ENCODE results near the gene BANK1. TPM values are rescaled to one million over a fixed set of nuclear protein-coding genes. Genes with fewer than 3 reads are reported as not detected.
A peak's percentile ranks its signal among the peaks of the same experiment; 100 is the strongest.

The BANK1 gene
- total and polyA plus RNA-seq, 4 experiments from 2014 or later: 0.11 to 4.6 TPM; not detected in 2

GRCh38 chr4:102022343-102022742, 231.8 kb downstream of the BANK1 start:
- CTCF ChIA-PET (ENCODE audit: partially characterized antibody): no interaction called here
- no peak overlapping the region for H3K4me3 Mint-ChIP-seq
- Histone ChIP-seq H3K27me3 (ENCODE audit: insufficient read depth, low read length) (no peaks in the 10 kb centered on the region), H3K9me3 (ENCODE audit: control insufficient read depth in 1 of 2, low read length in 2 of 2) (no peaks in the 10 kb centered on the region), H3K4me3 (ENCODE audit: low read length in 2 of 2) (no peak overlapping the region), H3K27ac (ENCODE audit: low read depth, low read length) (no peak overlapping the region), H3K36me3 (ENCODE audit: insufficient read depth, low read length) (no peaks in the 10 kb centered on the region), H3K4me1 (ENCODE audit: insufficient read depth, low read length) (no peaks in the 10 kb centered on the region)
- no peaks in the 10 kb centered on the region for H3K4me1 Mint-ChIP-seq
- peaks cover 0 to 2% (median 0%) of the 10 kb centered on the region in 8 donors for H3K9me3 Mint-ChIP-seq
- intact Hi-C loops (cut with micrococcal nuclease): no loop called here
- POLR2A ChIA-PET (ENCODE audit: partially characterized antibody): no interaction called here
- H3K27ac Mint-ChIP-seq: no peak overlapping the region
- peaks cover 0 to 6% of the 10 kb centered on the region in 2 donors for H3K27me3 Mint-ChIP-seq
- H3K36me3 Mint-ChIP-seq: no peaks in the 10 kb centered on the region
- no peak for DNase-seq

GRCh38 chr4:102027961-102028360, 237.4 kb downstream of the BANK1 start:
- no peak for DNase-seq

GRCh38 chr4:102031406-102031805, 240.9 kb downstream of the BANK1 start:
- Mint-ChIP-seq H3K27ac (no peak overlapping the region), H3K4me1 (no peaks in the 10 kb centered on the region), H3K27me3 (peaks cover 0 to 2% of the 10 kb centered on the region in 2 donors), H3K36me3 (no peaks in the 10 kb centered on the region), H3K4me3 (no peak overlapping the region), H3K9me3 (peaks cover 0 to 9% (median 4%) of the 10 kb centered on the region in 8 donors)
- no peaks in the 10 kb centered on the region for H3K9me3 ChIP-seq (ENCODE audit: control insufficient read depth in 1 of 2, low read length in 2 of 2)
- H3K36me3 ChIP-seq (ENCODE audit: insufficient read depth, low read length): no peaks in the 10 kb centered on the region
- no peaks in the 10 kb centered on the region for H3K27me3 ChIP-seq (ENCODE audit: insufficient read depth, low read length)
- ChIA-PET CTCF (ENCODE audit: partially characterized antibody) (no interaction called here), POLR2A (ENCODE audit: partially characterized antibody) (no interaction called here)
- no peak for DNase-seq
- H3K4me1 ChIP-seq (ENCODE audit: insufficient read depth, low read length): no peaks in the 10 kb centered on the region
- no peak overlapping the region for H3K27ac ChIP-seq (ENCODE audit: low read depth, low read length)
- intact Hi-C loops (cut with micrococcal nuclease): no loop called here
- H3K4me3 ChIP-seq (ENCODE audit: low read length in 2 of 2): no peak overlapping the region

More at GRCh38 chr4:102027961-102028360, 237.4 kb downstream of the BANK1 start:
- H3K36me3 ChIP-seq (ENCODE audit: insufficient read depth, low read length): no peaks in the 10 kb centered on the region
- no peaks in the 10 kb centered on the region for H3K9me3 ChIP-seq (ENCODE audit: control insufficient read depth in 1 of 2, low read length in 2 of 2)
- H3K27ac ChIP-seq (ENCODE audit: low read depth, low read length): no peak overlapping the region
- H3K27ac Mint-ChIP-seq: no peak overlapping the region
- CTCF ChIA-PET (ENCODE audit: partially characterized antibody): no interaction called here
- H3K36me3 Mint-ChIP-seq: no peaks in the 10 kb centered on the region
- H3K4me1 ChIP-seq (ENCODE audit: insufficient read depth, low read length): no peaks in the 10 kb centered on the region
- intact Hi-C loops (cut with micrococcal nuclease): no loop called here
- POLR2A ChIA-PET (ENCODE audit: partially characterized antibody): no interaction called here
- H3K9me3 Mint-ChIP-seq: peaks cover 0 to 8% (median 3%) of the 10 kb centered on the region in 8 donors
- H3K4me3 Mint-ChIP-seq: no peak overlapping the region
- no peaks in the 10 kb centered on the region for H3K27me3 ChIP-seq (ENCODE audit: insufficient read depth, low read length)
- no peak overlapping the region for H3K4me3 ChIP-seq (ENCODE audit: low read length in 2 of 2)
- H3K4me1 Mint-ChIP-seq: no peaks in the 10 kb centered on the region
- peaks cover 0 to 6% of the 10 kb centered on the region in 2 donors for H3K27me3 Mint-ChIP-seq

GRCh38 chr4:102036016-102036415, 245.5 kb downstream of the BANK1 start:
- Histone ChIP-seq H3K4me3 (ENCODE audit: low read length in 2 of 2) (no peak overlapping the region), H3K27me3 (ENCODE audit: insufficient read depth, low read length) (no peaks in the 10 kb centered on the region), H3K4me1 (ENCODE audit: insufficient read depth, low read length) (no peaks in the 10 kb centered on the region), H3K36me3 (ENCODE audit: insufficient read depth, low read length) (no peaks in the 10 kb centered on the region), H3K27ac (ENCODE audit: low read depth, low read length) (no peak overlapping the region), H3K9me3 (ENCODE audit: control insufficient read depth in 1 of 2, low read length in 2 of 2) (no peaks in the 10 kb centered on the region)
- ChIA-PET POLR2A (ENCODE audit: partially characterized antibody) (no interaction called here), CTCF (ENCODE audit: partially characterized antibody) (no interaction called here)
- H3K4me3 Mint-ChIP-seq: no peak overlapping the region
- no peaks in the 10 kb centered on the region for H3K36me3 Mint-ChIP-seq
- no peaks in the 10 kb centered on the region for H3K27me3 Mint-ChIP-seq
- peaks cover 0 to 5% (median 2%) of the 10 kb centered on the region in 4 donors for H3K4me1 Mint-ChIP-seq
- intact Hi-C loops (cut with micrococcal nuclease): no loop called here
- DNase-seq: no peak
- no peak overlapping the region for H3K27ac Mint-ChIP-seq
- peaks cover 0 to 6% (median 2%) of the 10 kb centered on the region in 8 donors for H3K9me3 Mint-ChIP-seq

GRCh38 chr4:102036619-102037376, 246.3 kb downstream of the BANK1 start:
- peaks cover 0 to 3% (median 0%) of the 10 kb centered on the region in 8 donors for H3K9me3 Mint-ChIP-seq
- no peaks in the 10 kb centered on the region for H3K27me3 ChIP-seq (ENCODE audit: insufficient read depth, low read length)
- DNase-seq: no peak
- H3K36me3 Mint-ChIP-seq: no peaks in the 10 kb centered on the region
- H3K4me3 ChIP-seq (ENCODE audit: low read length in 2 of 2): no peak overlapping the region
- H3K36me3 ChIP-seq (ENCODE audit: insufficient read depth, low read length): no peaks in the 10 kb centered on the region
- no peaks in the 10 kb centered on the region for H3K4me1 ChIP-seq (ENCODE audit: insufficient read depth, low read length)
- H3K27me3 Mint-ChIP-seq: no peaks in the 10 kb centered on the region
- H3K4me3 Mint-ChIP-seq: peak overlapping the region in 1 of 8 donors; percentile 32
- H3K27ac Mint-ChIP-seq: no peak overlapping the region
- POLR2A ChIA-PET (ENCODE audit: partially characterized antibody): no interaction called here
- H3K4me1 Mint-ChIP-seq: peaks cover 0 to 5% (median 2%) of the 10 kb centered on the region in 4 donors
- no peak overlapping the region for H3K27ac ChIP-seq (ENCODE audit: low read depth, low read length)
- no peaks in the 10 kb centered on the region for H3K9me3 ChIP-seq (ENCODE audit: control insufficient read depth in 1 of 2, low read length in 2 of 2)
- intact Hi-C loops (cut with micrococcal nuclease): no loop called here
- CTCF ChIA-PET (ENCODE audit: partially characterized antibody): no interaction called here

- Histone ChIP-seq H3K36me3 (ENCODE audit: insufficient read depth, low read length) (no peaks in the 10 kb centered on the region), H3K9me3 (ENCODE audit: control insufficient read depth in 1 of 2, low read length in 2 of 2) (no peaks in the 10 kb centered on the region), H3K27ac (ENCODE audit: low read depth, low read length) (no peak overlapping the region), H3K4me1 (ENCODE audit: insufficient read depth, low read length) (no peaks in the 10 kb centered on the region), H3K4me3 (ENCODE audit: low read length in 2 of 2) (no peak overlapping the region), H3K27me3 (ENCODE audit: insufficient read depth, low read length) (no peaks in the 10 kb centered on the region)
- no peak for DNase-seq
- no peaks in the 10 kb centered on the region for H3K27me3 Mint-ChIP-seq
- peaks cover 0 to 3% (median 0%) of the 10 kb centered on the region in 8 donors for H3K9me3 Mint-ChIP-seq
- intact Hi-C loops (cut with micrococcal nuclease): no loop called here
- peaks cover 0 to 5% (median 2%) of the 10 kb centered on the region in 4 donors for H3K4me1 Mint-ChIP-seq
- H3K27ac Mint-ChIP-seq: peak overlapping the region in 1 of 7 donors; percentile 1
- ChIA-PET POLR2A (ENCODE audit: partially characterized antibody) (no interaction called here), CTCF (ENCODE audit: partially characterized antibody) (no interaction called here)
- no peak overlapping the region for H3K4me3 Mint-ChIP-seq
- no peaks in the 10 kb centered on the region for H3K36me3 Mint-ChIP-seq
Measured at GRCh38 chr4:102037566-102037965, 247.0 kb downstream of the BANK1 start.

- no peaks in the 10 kb centered on the region for H3K36me3 Mint-ChIP-seq
- no peaks in the 10 kb centered on the region for H3K4me1 Mint-ChIP-seq
- ChIA-PET POLR2A (ENCODE audit: partially characterized antibody) (no interaction called here), CTCF (ENCODE audit: partially characterized antibody) (no interaction called here)
- Histone ChIP-seq H3K27me3 (ENCODE audit: insufficient read depth, low read length) (no peaks in the 10 kb centered on the region), H3K36me3 (ENCODE audit: insufficient read depth, low read length) (no peaks in the 10 kb centered on the region), H3K4me3 (ENCODE audit: low read length in 2 of 2) (no peak overlapping the region), H3K9me3 (ENCODE audit: control insufficient read depth in 1 of 2, low read length in 2 of 2) (no peaks in the 10 kb centered on the region), H3K27ac (ENCODE audit: low read depth, low read length) (no peak overlapping the region), H3K4me1 (ENCODE audit: insufficient read depth, low read length) (no peaks in the 10 kb centered on the region)
- no peak overlapping the region for H3K27ac Mint-ChIP-seq
- intact Hi-C loops (cut with micrococcal nuclease): no loop called here
- H3K9me3 Mint-ChIP-seq: peaks cover 0 to 3% (median 0%) of the 10 kb centered on the region in 8 donors
- no peak for DNase-seq
- no peak overlapping the region for H3K4me3 Mint-ChIP-seq
- H3K27me3 Mint-ChIP-seq: no peaks in the 10 kb centered on the region
Measured at GRCh38 chr4:102042871-102043802, 252.6 kb downstream of the BANK1 start.

Data from CD4-positive, alpha-beta memory T cell (primary cell).